H9 (cell line): ENCODE results near the gene SRRT. TPM values are rescaled to one million over a fixed set of nuclear protein-coding genes. Genes with fewer than 3 reads are reported as not detected.

Experiments
- DNase-seq: peaks from one replicate; pipeline ENCODE4 v3.0.0-alpha.2; 2017
- H2AFZ ChIP-seq: one replicate; pipeline ENCODE4 v1.6.1; 2013; ENCODE audit warnings: mild to moderate bottlenecking, low read length, control low read depth, moderate library complexity
- H2AK5ac ChIP-seq: 2 replicates; pipeline ENCODE4 v1.6.1; 2013; ENCODE audit warnings: low read length, control low read depth, mixed read lengths; ENCODE audit not compliant: insufficient read length
- H2BK120ac ChIP-seq: one replicate; pipeline ENCODE4 v1.6.1; 2013; ENCODE audit warnings: low read depth, mild to moderate bottlenecking, low read length, control low read depth, inconsistent platforms; ENCODE audit not compliant: poor library complexity, severe bottlenecking
- H2BK12ac ChIP-seq: 2 replicates; pipeline ENCODE4 v1.6.1; 2013; ENCODE audit warnings: low read length, control low read depth, mixed read lengths, low read depth; ENCODE audit not compliant: insufficient read length
- H2BK15ac ChIP-seq: 2 replicates; pipeline ENCODE4 v1.6.1; 2013; ENCODE audit warnings: low read depth, low read length, control low read depth
- H2BK20ac ChIP-seq: one replicate; pipeline ENCODE4 v1.6.1; 2013; ENCODE audit warnings: low read depth, mild to moderate bottlenecking, low read length, control low read depth, inconsistent platforms; ENCODE audit not compliant: poor library complexity, severe bottlenecking
- H2BK5ac ChIP-seq: 2 replicates; pipeline ENCODE4 v1.6.1; 2013; ENCODE audit warnings: low read length, control low read depth, mixed read lengths; ENCODE audit not compliant: insufficient read length
- H3K14ac ChIP-seq: 2 replicates; pipeline ENCODE4 v1.6.1; 2013; ENCODE audit warnings: low read length, control low read depth; ENCODE audit not compliant: insufficient read depth
- H3K18ac ChIP-seq: 2 replicates; pipeline ENCODE4 v1.6.1; 2013; ENCODE audit warnings: low read depth, mild to moderate bottlenecking, mixed read lengths, low read length, control low read depth; ENCODE audit not compliant: insufficient read length
- H3K23ac ChIP-seq: 2 replicates; pipeline ENCODE4 v1.6.1; 2013; ENCODE audit warnings: low read length, control low read depth, mixed read lengths, low read depth; ENCODE audit not compliant: insufficient read length
- H3K23me2 ChIP-seq: 2 replicates; pipeline ENCODE4 v1.6.1; 2013; ENCODE audit warnings: low read depth, mild to moderate bottlenecking, mixed read lengths, low read length, control low read depth; ENCODE audit not compliant: insufficient read length, poor library complexity, severe bottlenecking
- H3K27ac ChIP-seq: 2 replicates; pipeline ENCODE4 v1.5.1; 2013; ENCODE audit warnings: low read length, control low read depth, mixed read lengths, low read depth; ENCODE audit not compliant: insufficient read length
- H3K27me3 ChIP-seq: 2 replicates; pipeline ENCODE4 v1.6.1; 2013; ENCODE audit warnings: low read length, control low read depth, inconsistent platforms; ENCODE audit not compliant: insufficient read depth
- H3K4ac ChIP-seq: 2 replicates; pipeline ENCODE4 v1.6.1; 2013; ENCODE audit warnings: low read depth, mild to moderate bottlenecking, control low read depth, inconsistent platforms, low read length, moderate library complexity
- H3K4me1 ChIP-seq: 2 replicates; pipeline ENCODE4 v1.6.1; 2013; ENCODE audit warnings: low read length, control low read depth, inconsistent platforms; ENCODE audit not compliant: insufficient read depth
- H3K4me2 ChIP-seq: 2 replicates; pipeline ENCODE4 v1.6.1; 2013; ENCODE audit warnings: low read length, control low read depth, mixed read lengths; ENCODE audit not compliant: insufficient read length, insufficient read depth
- H3K56ac ChIP-seq: 2 replicates; pipeline ENCODE4 v1.6.1; 2013; ENCODE audit warnings: low read depth, mild to moderate bottlenecking, mixed read lengths, low read length, control low read depth; ENCODE audit not compliant: insufficient read length
- H3K79me1 ChIP-seq: 2 replicates; pipeline ENCODE4 v1.6.1; 2013; ENCODE audit warnings: low read depth, mild to moderate bottlenecking, moderate library complexity, low read length, control low read depth, inconsistent platforms; ENCODE audit not compliant: insufficient read depth, poor library complexity, severe bottlenecking
- H3K79me2 ChIP-seq: 2 replicates; pipeline ENCODE4 v1.6.1; 2013; ENCODE audit warnings: low read length, control low read depth, inconsistent platforms; ENCODE audit not compliant: insufficient read depth
- H3K9ac ChIP-seq: 2 replicates; pipeline ENCODE4 v1.6.1; 2013; ENCODE audit warnings: low read length, control low read depth, mixed read lengths; ENCODE audit not compliant: insufficient read length; ENCODE audit errors: extremely low read depth
- H3K9me3 ChIP-seq: one replicate; pipeline ENCODE4 v1.6.1; 2013; ENCODE audit warnings: low read depth, low read length, inconsistent platforms; ENCODE audit not compliant: control insufficient read depth
- H3T11ph ChIP-seq: one replicate; pipeline ENCODE4 v1.6.1; 2013; ENCODE audit warnings: mild to moderate bottlenecking, low read length, control low read depth, inconsistent platforms
- H4K20me1 ChIP-seq: one replicate; pipeline ENCODE4 v1.6.1; 2013; ENCODE audit not compliant: control insufficient read depth, insufficient read length, insufficient read depth
- H4K5ac ChIP-seq: 2 replicates; pipeline ENCODE4 v1.6.1; 2013; ENCODE audit warnings: low read depth, mild to moderate bottlenecking, mixed read lengths, low read length, control low read depth; ENCODE audit not compliant: insufficient read length
- H4K8ac ChIP-seq: replicated peaks from 2 replicates; pipeline ENCODE4 v1.6.1; 2013; ENCODE audit warnings: low read length, control low read depth, mixed read lengths, low read depth; ENCODE audit not compliant: insufficient read length
- H4K91ac ChIP-seq: 2 replicates; pipeline ENCODE4 v1.6.1; 2013; ENCODE audit warnings: low read depth, mild to moderate bottlenecking, moderate library complexity, mixed read lengths, low read length, control low read depth; ENCODE audit not compliant: insufficient read length
- H3K27ac Mint-ChIP-seq, 3 experiments: 2 replicates in 2 of 3; 3 replicates in 1 of 3; pipeline ENCODE4 v1.8.0; 2020 to 2021; ENCODE audit warnings: mixed read lengths in 3 of 3, mild to moderate bottlenecking in 1 of 3, moderate library complexity in 1 of 3
- H3K27me3 Mint-ChIP-seq: 2 replicates; pipeline ENCODE4 v1.8.0; 2021; ENCODE audit warnings: low read depth, mild to moderate bottlenecking, moderate library complexity, mixed read lengths
- H3K36me3 Mint-ChIP-seq, 3 experiments: 2 replicates in 2 of 3; 3 replicates in 1 of 3; pipeline ENCODE4 v1.8.0; 2020 to 2021; ENCODE audit warnings: low read depth in 3 of 3, mixed read lengths in 3 of 3; ENCODE audit not compliant: insufficient read depth in 1 of 3
- H3K4me1 Mint-ChIP-seq, 2 experiments: 2 replicates each; pipeline ENCODE4 v1.8.0; 2020; ENCODE audit warnings: mixed read lengths in 2 of 2
- H3K4me3 Mint-ChIP-seq, 2 experiments: 2 replicates in 1 of 2; 3 replicates in 1 of 2; pipeline ENCODE4 v1.8.0; 2020 to 2021; ENCODE audit warnings: mild to moderate bottlenecking in 2 of 2, mixed read lengths in 2 of 2, moderate library complexity in 1 of 2
- H3K9me3 Mint-ChIP-seq, 2 experiments: 2 replicates in 1 of 2; 3 replicates in 1 of 2; pipeline ENCODE4 v1.8.0; 2020; ENCODE audit warnings: mild to moderate bottlenecking in 2 of 2, mixed read lengths in 2 of 2, moderate library complexity in 1 of 2
- CTCF ChIP-seq: fragments of 200-600 bp; sonication (generic); conservative IDR thresholded peaks from 3 replicates; pipeline ENCODE4 v1.8.0; 2021; ENCODE audit warnings: antibody characterized with exemption, mild to moderate bottlenecking
- WGBS: extraction: QIAGEN DNeasy Blood & Tissue Kit; methylation state at CpG from one replicate; pipeline ENCODE4 v1.1.7; 2013; ENCODE audit warnings: missing lambda C conversion rate, low lambda C conversion rate, mixed read lengths; ENCODE audit not compliant: insufficient read length; ENCODE audit errors: extremely low coverage; 5-methylcytosine and 5-hydroxymethylcytosine counted together
- total RNA-seq: library from RNA; stranded (reverse); gene quantifications from 2 replicates; pipeline ENCODE4 v1.2.1, GENCODE V29; 2021

SRRT gene
- total RNA-seq, 1 experiment from 2014 or later = 373 TPM

- Histone ChIP-seq H3K23ac (no peak within 1 kb of the TSS), H2AFZ (no peak within 1 kb of the TSS), H2AK5ac (no peak within 1 kb of the TSS), H3K27ac (no peak within 1 kb of the TSS), H3K18ac (peak within 1 kb of the TSS; percentile 85), H3K79me2 (peaks cover 6% of the 10 kb centered on the region; the same call in 1 of the 2 replicates), H3K23me2 (peaks cover 25% of the 10 kb centered on the region), H3K4me1 (peaks cover 2% of the 10 kb centered on the region; the same call in 1 of the 2 replicates), H4K5ac (no peak within 1 kb of the TSS), H2BK20ac (no peak within 1 kb of the TSS), H2BK120ac (no peak within 1 kb of the TSS), H4K91ac (no peak within 1 kb of the TSS), H4K8ac (no peak within 1 kb of the TSS), H3K9me3 (no peaks in the 10 kb centered on the region), H2BK5ac (peak within 1 kb of the TSS; percentile 71), H3K9ac (peak within 1 kb of the TSS; percentile 76), H3K79me1 (no peaks in the 10 kb centered on the region), H2BK12ac (no peak within 1 kb of the TSS), H3K56ac (no peak within 1 kb of the TSS), H3K27me3 (no peaks in the 10 kb centered on the region), H3K4ac (no peak within 1 kb of the TSS; the same call in 1 of the 2 replicates), H3K4me2 (peak within 1 kb of the TSS; percentile 54), H3T11ph (no peak within 1 kb of the TSS), H2BK15ac (no peak within 1 kb of the TSS), H3K14ac (peak within 1 kb of the TSS; percentile 88; the same call in 1 of the 2 replicates), H4K20me1 (no peaks in the 10 kb centered on the region)
- Mint-ChIP-seq H3K36me3 (peaks cover 41 to 48% (median 45%) of the 10 kb centered on the region in 3 experiments), H3K27me3 (peaks cover under 1% of the 10 kb centered on the region), H3K9me3 (no peaks in the 10 kb centered on the region), H3K4me1 (peaks cover 39 to 46% of the 10 kb centered on the region in 2 experiments), H3K4me3 (peak within 1 kb of the TSS; percentile 80 to 93), H3K27ac (peak within 1 kb of the TSS; percentile 93 to 98 (median 94))
- TF ChIP-seq CTCF = no peak
- peak; percentile 43 for DNase-seq
- WGBS = no CpG with 5 or more reads among the region's 73 CpGs
Observed at GRCh38 chr7:100888988-100889750, 14.3 kb downstream of the SRRT start, which contains the start of gene UFSP1. TSS of gene UFSP1 (minus strand) at chr7:100889715. CDS start at chr7:100889271, 444 bp downstream.
